ENCODE measurements around the gene IL17F. TPM values are rescaled to one million over a fixed set of nuclear protein-coding genes. Genes with fewer than 3 reads are reported as not detected.
A peak's percentile ranks its signal among the peaks of the same experiment; 100 is the strongest.

The IL17F gene
- total RNA-seq, 1 donor from 2014 or later, result not detected

DNA sequence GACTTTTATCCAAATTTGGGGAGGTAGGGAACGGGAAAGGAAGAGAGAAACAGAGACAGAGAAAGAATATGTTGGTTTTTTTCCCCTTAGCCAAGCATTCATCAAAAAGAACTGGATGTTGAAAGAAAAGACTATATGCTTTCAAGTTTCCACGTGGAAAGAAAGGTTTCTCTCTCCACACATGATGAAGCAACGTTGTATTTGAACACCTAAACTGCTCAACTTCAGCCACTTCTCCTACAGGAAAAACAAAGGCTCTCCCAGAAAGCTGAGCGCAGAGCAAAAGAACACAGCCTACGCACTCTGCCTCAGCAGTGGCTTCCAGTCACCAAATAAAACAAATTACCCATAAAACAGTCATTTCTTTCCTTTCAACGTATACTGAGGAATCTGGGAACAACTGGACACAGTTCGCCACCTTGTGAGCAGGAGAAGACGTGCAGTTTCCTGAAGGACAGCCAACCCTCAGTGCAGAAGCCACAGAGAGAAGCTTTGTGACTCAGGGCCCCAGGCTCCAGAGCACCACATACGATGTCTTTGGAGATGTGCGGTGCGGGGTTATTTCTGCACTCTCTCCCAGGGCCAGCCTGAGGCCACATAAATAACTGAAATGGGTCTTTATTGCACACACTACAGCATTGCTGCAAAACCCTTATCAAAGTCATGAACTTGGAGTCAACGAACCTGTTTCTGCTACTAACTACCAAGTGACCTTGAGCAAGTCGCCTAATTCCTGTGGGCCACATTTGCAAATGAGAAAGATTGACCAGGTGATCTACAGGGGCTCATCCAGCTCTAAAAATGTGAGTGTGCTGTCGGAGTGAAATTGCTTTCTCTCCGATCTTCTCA is 10.1 kb downstream of the IL17F start:
- no peak for DNase-seq (ENCODE audit: low spot score)
- Mint-ChIP-seq H3K27me3 (ENCODE audit: insufficient read depth) (peaks cover 73% of the 10 kb centered on the region), H3K9me3 (no peaks in the 10 kb centered on the region), H3K4me1 (ENCODE audit: low read depth) (peaks cover 36% of the 10 kb centered on the region), H3K4me3 (no peak overlapping the region), H3K36me3 (ENCODE audit: low read depth) (peaks cover 5% of the 10 kb centered on the region), H3K27ac (no peak overlapping the region)
- intact Hi-C loops (cut with micrococcal nuclease), result loop anchor here (1.0 to 5.0 kb wide), 2 partner anchors 71 to 748 kb away; no protein-coding TSS in a partner anchor

DNA sequence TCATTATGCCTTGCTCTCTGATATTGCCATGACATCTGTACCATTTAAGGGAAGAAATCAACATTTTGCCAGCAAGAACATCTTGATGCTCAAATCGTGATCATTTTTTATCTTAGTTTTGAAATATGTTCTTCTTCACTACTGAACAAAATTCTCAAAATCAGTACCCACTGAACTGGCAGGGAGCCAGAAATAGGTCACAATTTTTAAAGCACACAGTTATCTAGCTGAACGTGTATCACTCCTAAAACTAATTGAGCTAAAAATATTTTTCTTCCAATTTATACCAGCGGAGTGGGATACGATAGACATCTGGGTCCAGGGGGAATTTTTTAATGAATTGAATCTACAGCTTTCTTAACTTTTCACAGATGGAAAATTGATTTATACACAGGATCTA is 11.3 kb downstream of the IL17F start:
- Mint-ChIP-seq H3K4me3 (no peak overlapping the region), H3K27ac (no peak overlapping the region), H3K4me1 (ENCODE audit: low read depth) (peaks cover 46% of the 10 kb centered on the region), H3K36me3 (ENCODE audit: low read depth) (peaks cover 5% of the 10 kb centered on the region), H3K9me3 (no peaks in the 10 kb centered on the region), H3K27me3 (ENCODE audit: insufficient read depth) (peaks cover 71% of the 10 kb centered on the region)
- intact Hi-C loops (cut with micrococcal nuclease), result loop anchor here (5.0 kb wide), 1 partner anchor 749 kb away; no protein-coding TSS in a partner anchor
- DNase-seq (ENCODE audit: low spot score), result no peak

DNA sequence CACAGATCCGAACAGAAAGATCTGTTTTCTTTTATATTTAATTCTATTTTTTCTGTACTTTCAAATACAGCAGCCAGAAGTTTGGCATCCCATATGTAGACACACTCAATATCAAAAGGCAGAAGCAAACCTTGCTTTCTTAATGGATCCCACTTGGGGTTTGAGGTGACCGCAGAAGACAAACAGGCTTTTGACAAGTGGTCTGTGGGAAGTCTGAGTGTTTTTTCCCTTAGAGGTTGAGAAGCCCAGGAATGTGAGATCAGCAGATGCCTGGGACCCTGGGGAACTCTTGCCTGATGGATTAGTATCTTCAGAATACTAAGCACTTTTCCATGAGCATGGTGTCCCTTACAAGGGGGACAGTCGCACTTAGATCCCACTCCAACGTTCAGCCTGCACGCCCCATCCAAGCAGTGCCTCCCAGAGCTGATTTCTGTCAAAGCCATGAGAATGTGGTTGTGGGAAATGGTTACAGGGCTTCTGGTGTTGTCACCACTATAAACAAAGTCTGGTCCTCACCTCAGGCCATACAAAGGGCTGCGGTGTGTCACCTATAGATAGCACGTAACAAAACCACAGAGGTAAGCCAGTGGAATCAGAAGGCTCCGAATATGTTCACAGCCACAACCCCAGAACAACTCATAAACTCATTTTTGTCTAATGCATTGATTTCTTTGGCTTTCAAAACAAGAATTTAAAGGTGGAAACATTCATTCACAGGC is 12.7 kb downstream of the IL17F start:
- peaks cover 59% of the 10 kb centered on the region for H3K27me3 Mint-ChIP-seq (ENCODE audit: insufficient read depth)
- peak; percentile 53 for DNase-seq (ENCODE audit: low spot score)
- H3K36me3 Mint-ChIP-seq (ENCODE audit: low read depth), result peaks cover 5% of the 10 kb centered on the region
- no peaks in the 10 kb centered on the region for H3K9me3 Mint-ChIP-seq
- intact Hi-C loops (cut with micrococcal nuclease), result loop anchor here (1.0 to 5.0 kb wide), 5 partner anchors 10 to 751 kb away; no protein-coding TSS in a partner anchor
- peak overlapping the region; percentile 49 for H3K27ac Mint-ChIP-seq
- no peak overlapping the region for H3K4me3 Mint-ChIP-seq
- H3K4me1 Mint-ChIP-seq (ENCODE audit: low read depth), result peaks cover 59% of the 10 kb centered on the region

DNA sequence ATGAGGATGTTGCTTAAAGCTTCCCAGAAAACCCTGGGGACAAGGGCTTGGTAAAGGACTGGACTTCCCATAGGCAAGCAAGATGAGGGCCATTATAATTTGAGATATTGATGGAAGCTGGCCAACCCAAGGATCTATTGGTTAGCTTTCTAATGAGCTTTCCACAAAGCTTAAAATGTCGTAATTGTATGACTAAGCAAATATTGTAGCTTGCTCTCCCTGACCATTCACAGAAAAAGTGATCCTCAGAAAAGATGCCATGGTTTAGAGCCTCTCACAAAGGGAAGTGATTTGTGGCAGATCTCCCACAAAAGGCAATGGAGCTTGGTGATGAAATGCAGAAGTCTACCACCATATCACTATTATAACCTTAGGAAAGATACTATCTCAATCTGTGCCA is 13.6 kb downstream of the IL17F start:
- Mint-ChIP-seq H3K27ac (no peak overlapping the region), H3K4me1 (ENCODE audit: low read depth) (peaks cover 59% of the 10 kb centered on the region), H3K36me3 (ENCODE audit: low read depth) (peaks cover 5% of the 10 kb centered on the region), H3K9me3 (no peaks in the 10 kb centered on the region), H3K4me3 (no peak overlapping the region), H3K27me3 (ENCODE audit: insufficient read depth) (peaks cover 51% of the 10 kb centered on the region)
- intact Hi-C loops (cut with micrococcal nuclease), result loop anchor here (1.0 to 5.0 kb wide), 5 partner anchors 9 to 752 kb away; no protein-coding TSS in a partner anchor
- no peak for DNase-seq (ENCODE audit: low spot score)

DNA sequence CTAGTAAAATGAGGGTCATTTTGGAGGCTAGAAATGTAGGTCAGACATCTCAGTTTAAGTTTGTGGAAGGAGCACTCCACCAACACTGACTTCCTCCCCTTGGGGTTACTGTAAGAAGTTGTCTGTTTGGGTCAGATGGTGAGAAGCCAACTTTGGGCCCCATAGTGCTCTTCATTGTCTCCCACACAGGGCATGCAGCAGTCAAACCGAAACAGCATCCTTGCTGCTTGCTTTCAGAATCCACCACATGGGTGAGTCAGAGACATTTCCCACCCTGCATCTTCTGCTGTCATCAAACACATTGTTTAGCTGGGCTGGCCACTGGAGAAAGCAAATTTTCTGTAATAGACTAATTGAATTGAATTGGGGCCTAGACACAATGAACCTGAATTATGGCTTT is 16.8 kb downstream of the IL17F start:
- DNase-seq (ENCODE audit: low spot score), result peak; percentile 72
- intact Hi-C loops (cut with micrococcal nuclease), result loop anchor here (1.0 to 5.0 kb wide), 9 partner anchors 13 to 350 kb away; partner anchors contain the start of genes MCM3 and TRAM2
- Mint-ChIP-seq H3K27me3 (ENCODE audit: insufficient read depth) (peaks cover 55% of the 10 kb centered on the region), H3K4me1 (ENCODE audit: low read depth) (peaks cover 51% of the 10 kb centered on the region), H3K4me3 (peak overlapping the region; percentile 2), H3K36me3 (ENCODE audit: low read depth) (peaks cover 8% of the 10 kb centered on the region), H3K27ac (peak overlapping the region; percentile 58), H3K9me3 (no peaks in the 10 kb centered on the region)

DNA sequence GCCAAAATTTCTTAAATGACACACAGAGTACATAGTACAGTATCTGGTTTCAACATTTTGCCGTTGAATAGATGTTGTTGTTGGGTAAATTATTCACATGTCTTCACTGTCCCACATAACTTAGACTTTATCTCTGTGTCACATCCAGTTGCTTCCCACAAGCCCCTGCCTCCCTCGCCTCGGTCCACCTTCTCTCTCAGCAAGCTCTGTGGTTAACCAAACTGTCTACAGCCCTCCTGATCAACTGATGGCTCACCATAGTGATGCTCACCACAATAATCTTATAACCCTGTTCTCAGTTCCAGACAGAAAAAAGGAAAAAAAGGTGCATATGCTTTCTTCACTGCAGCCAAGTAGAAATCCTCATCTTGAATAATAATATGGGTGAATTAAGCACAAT is 23.0 kb downstream of the IL17F start:
- H3K27ac Mint-ChIP-seq, result no peak overlapping the region

DNA sequence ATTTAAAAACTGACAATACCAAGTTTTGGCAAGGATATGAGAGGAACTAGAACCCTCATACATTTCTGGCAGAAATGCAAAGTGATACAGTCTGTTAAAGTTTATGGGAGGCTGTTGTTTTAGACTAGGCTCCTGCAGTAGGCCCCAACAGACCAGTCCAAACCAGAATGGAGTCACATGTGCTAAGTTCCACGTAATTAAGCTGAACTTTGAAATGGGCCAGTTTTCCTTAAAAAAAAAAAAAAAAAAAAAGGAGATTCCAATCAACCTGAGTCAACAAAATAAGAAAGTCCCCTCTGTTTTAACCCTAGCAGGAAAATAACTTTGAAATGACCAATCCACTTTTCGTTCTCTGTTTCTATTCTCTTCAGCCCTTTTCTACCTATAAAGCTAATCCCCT is 26.5 kb downstream of the IL17F start:
- no peak for DNase-seq (ENCODE audit: low spot score)
- Mint-ChIP-seq H3K27ac (no peak overlapping the region), H3K27me3 (ENCODE audit: insufficient read depth) (peaks cover 37% of the 10 kb centered on the region), H3K4me1 (ENCODE audit: low read depth) (peaks cover 9% of the 10 kb centered on the region), H3K9me3 (no peaks in the 10 kb centered on the region), H3K36me3 (ENCODE audit: low read depth) (no peaks in the 10 kb centered on the region), H3K4me3 (no peak overlapping the region)
- intact Hi-C loops (cut with micrococcal nuclease), result no loop called here

More for the DNA sequence above, 23.0 kb downstream of the IL17F start:
- H3K4me3 Mint-ChIP-seq, result no peak overlapping the region
- H3K9me3 Mint-ChIP-seq, result no peaks in the 10 kb centered on the region
- H3K4me1 Mint-ChIP-seq (ENCODE audit: low read depth), result peaks cover 9% of the 10 kb centered on the region
- intact Hi-C loops (cut with micrococcal nuclease), result loop anchor here (1.0 kb wide), 1 partner anchor 10 kb away; no protein-coding TSS in a partner anchor
- peak; percentile 12 for DNase-seq (ENCODE audit: low spot score)
- H3K36me3 Mint-ChIP-seq (ENCODE audit: low read depth), result peaks cover 4% of the 10 kb centered on the region
- H3K27me3 Mint-ChIP-seq (ENCODE audit: insufficient read depth), result peaks cover 57% of the 10 kb centered on the region

DNA sequence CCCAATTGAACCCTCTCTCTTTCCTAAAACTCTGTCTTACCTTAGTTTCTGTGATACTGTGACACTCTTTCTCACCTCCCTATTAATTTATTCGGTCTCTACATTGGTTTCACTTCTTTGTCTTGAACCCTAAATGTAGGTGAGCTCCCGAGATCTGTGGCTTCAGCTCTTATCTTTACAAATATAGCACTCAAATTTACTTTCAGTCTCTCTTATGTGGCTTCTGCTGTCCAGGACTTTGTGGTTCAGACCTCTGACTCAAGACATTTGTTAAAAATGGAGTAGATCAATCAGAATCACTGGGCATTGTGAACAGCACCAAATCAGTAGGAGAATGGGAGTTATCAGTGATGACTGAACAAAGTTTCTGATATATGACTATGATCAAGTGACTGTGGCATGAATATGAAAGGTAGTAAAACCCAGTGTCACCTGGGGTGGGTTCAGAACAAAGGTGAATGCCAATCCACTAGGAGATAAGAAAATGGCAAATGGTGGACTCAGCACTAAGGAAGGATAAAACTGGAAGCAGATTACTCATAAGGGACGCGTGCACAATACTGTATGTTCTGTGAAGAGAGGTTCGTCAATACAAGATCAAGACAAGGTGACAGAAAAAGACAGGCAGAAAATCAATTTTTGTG is 27.2 kb downstream of the IL17F start:
- no peak overlapping the region for H3K4me3 Mint-ChIP-seq
- H3K27ac Mint-ChIP-seq, result no peak overlapping the region
- intact Hi-C loops (cut with micrococcal nuclease), result no loop called here
- H3K9me3 Mint-ChIP-seq, result no peaks in the 10 kb centered on the region
- H3K27me3 Mint-ChIP-seq (ENCODE audit: insufficient read depth), result peaks cover 40% of the 10 kb centered on the region
- peaks cover 9% of the 10 kb centered on the region for H3K4me1 Mint-ChIP-seq (ENCODE audit: low read depth)
- H3K36me3 Mint-ChIP-seq (ENCODE audit: low read depth), result no peaks in the 10 kb centered on the region
- DNase-seq (ENCODE audit: low spot score), result no peak

DNA sequence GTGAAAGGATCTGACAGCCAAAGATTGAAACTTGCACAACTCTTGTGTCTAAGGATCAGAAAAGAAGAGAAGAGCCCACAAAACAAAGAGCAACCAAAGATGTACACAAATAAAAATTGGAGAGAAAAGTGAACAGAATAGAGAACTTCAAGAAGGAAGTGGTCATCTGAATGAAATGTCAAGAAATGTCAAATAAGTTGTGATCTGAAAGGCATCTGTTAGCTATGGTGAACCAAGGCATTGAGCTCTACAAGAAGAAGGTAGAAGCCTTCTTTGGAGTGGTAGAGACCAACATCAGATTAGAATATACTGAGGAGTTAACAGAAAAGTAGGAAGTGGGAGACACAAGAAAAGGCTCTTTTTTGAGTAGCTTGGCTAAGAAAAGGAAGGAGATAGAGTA is 28.5 kb downstream of the IL17F start:
- no peak for DNase-seq (ENCODE audit: low spot score)
- no peak overlapping the region for H3K27ac Mint-ChIP-seq
- H3K9me3 Mint-ChIP-seq, result no peaks in the 10 kb centered on the region
- peaks cover 45% of the 10 kb centered on the region for H3K27me3 Mint-ChIP-seq (ENCODE audit: insufficient read depth)
- no peaks in the 10 kb centered on the region for H3K4me1 Mint-ChIP-seq (ENCODE audit: low read depth)
- intact Hi-C loops (cut with micrococcal nuclease), result no loop called here
- no peaks in the 10 kb centered on the region for H3K36me3 Mint-ChIP-seq (ENCODE audit: low read depth)
- no peak overlapping the region for H3K4me3 Mint-ChIP-seq

DNA sequence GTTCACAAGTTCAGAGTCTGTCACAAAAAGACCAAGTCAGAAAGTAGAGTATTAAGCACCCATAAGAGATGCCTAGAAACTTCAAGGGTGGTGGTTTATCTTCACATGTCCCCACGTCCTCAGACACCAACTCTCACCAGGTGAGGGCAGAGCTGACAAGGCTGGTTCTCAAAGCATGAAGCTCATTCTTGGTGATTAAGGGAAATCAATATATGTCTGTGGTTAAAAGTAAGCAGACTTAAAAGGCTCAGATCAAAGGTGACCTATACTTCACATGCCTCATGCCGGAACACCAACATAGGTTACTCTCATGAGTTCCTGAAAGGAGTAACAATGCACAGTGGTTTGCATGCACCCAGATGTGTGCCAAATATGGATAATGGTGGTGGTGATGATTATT is 31.2 kb downstream of the IL17F start:
- no peak overlapping the region for H3K4me3 Mint-ChIP-seq
- no peak for DNase-seq (ENCODE audit: low spot score)
- H3K9me3 Mint-ChIP-seq, result no peaks in the 10 kb centered on the region
- no peaks in the 10 kb centered on the region for H3K36me3 Mint-ChIP-seq (ENCODE audit: low read depth)
- H3K27ac Mint-ChIP-seq, result no peak overlapping the region
- intact Hi-C loops (cut with micrococcal nuclease), result loop anchor here (1.0 kb wide), 1 partner anchor 50 kb away; no protein-coding TSS in a partner anchor
- no peaks in the 10 kb centered on the region for H3K4me1 Mint-ChIP-seq (ENCODE audit: low read depth)
- peaks cover 46% of the 10 kb centered on the region for H3K27me3 Mint-ChIP-seq (ENCODE audit: insufficient read depth)

DNA sequence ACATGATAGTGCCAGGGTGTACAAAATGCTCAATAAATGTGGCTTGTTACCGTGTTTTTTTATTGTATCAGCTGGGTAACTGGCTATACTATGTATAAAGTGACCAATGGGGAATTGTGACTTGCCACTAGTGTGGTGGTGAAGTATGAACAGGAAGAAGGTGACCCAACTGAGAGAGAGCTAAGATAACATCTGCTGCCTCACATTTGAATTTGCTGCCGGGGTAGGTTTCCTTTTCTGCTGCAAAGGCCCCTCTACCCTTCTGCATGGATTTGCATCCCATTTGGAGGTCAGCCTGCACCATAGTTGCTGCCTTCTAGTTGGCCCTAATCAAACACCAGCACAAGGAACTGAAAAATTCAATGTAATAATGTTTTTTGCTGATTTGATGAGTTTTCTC is 34.1 kb downstream of the IL17F start:
- no peak overlapping the region for H3K27ac Mint-ChIP-seq
- intact Hi-C loops (cut with micrococcal nuclease), result no loop called here
- peaks cover 3% of the 10 kb centered on the region for H3K36me3 Mint-ChIP-seq (ENCODE audit: low read depth)
- H3K27me3 Mint-ChIP-seq (ENCODE audit: insufficient read depth), result peaks cover 49% of the 10 kb centered on the region
- DNase-seq (ENCODE audit: low spot score), result no peak
- peaks cover 3% of the 10 kb centered on the region for H3K9me3 Mint-ChIP-seq
- H3K4me1 Mint-ChIP-seq (ENCODE audit: low read depth), result no peaks in the 10 kb centered on the region
- H3K4me3 Mint-ChIP-seq, result no peak overlapping the region

DNA sequence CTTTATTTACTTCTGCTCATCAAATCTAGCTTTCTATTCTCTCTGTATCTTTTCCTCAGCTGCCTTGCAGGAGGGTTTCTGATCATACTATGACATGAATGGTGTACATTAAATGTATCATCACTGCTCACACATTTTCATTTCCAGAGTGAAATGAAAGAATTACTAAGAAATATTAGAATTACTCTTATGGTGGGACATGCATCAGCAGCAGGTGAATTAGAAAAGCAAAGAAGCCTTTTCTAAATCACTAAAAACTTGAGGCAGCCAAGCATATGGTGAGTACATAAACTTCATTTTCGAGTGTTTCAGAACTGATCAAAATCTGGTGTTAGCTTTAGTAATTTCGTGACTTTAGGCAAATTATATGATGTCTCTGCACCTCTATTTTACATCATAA is 34.5 kb downstream of the IL17F start:
- Mint-ChIP-seq H3K4me1 (ENCODE audit: low read depth) (no peaks in the 10 kb centered on the region), H3K9me3 (peaks cover 3% of the 10 kb centered on the region), H3K36me3 (ENCODE audit: low read depth) (peaks cover 3% of the 10 kb centered on the region), H3K4me3 (no peak overlapping the region), H3K27me3 (ENCODE audit: insufficient read depth) (peaks cover 49% of the 10 kb centered on the region), H3K27ac (no peak overlapping the region)
- intact Hi-C loops (cut with micrococcal nuclease), result no loop called here
- no peak for DNase-seq (ENCODE audit: low spot score)

Data from activated T-helper 1 cell treated with anti-CD3 and anti-CD28 coated beads, Interleukin-12 subunit alpha, Interleukin-12 subunit beta, Interleukin-2, Interleukin-4 antibody, amounts not matched to agents 30 ng/mL and 10 ng/mL and 1 ng/mL, durations not matched to agents 14 hours and 24 hours and 36 hours (primary cell).